HEK293 (cell line): ENCODE data around the gene TMEM145.

Experiments
- CTCF ChIA-PET: fragments of 350-600 bp; formaldehyde crosslinking; extraction: SDS; loops from one replicate; lab custom pipeline; 2021; ENCODE audit warnings: antibody characterized with exemption; lab: Yijun Ruan, JAX
- POLR2A ChIA-PET: fragments of 300-600 bp; formaldehyde crosslinking; extraction: SDS; loops from one replicate; lab custom pipeline; 2020; ENCODE audit warnings: antibody characterized with exemption, inconsistent platforms; lab: Yijun Ruan, JAX
- H3K27ac ChIP-seq: fragments of 200-500 bp; sonication (Bioruptor generic); 2 replicates; pipeline ENCODE4 v1.5.1; 2014; ENCODE audit warnings: low read depth, low read length, control low read depth, inconsistent platforms; ENCODE audit errors: extremely low read depth
- H3K36me3 ChIP-seq, 2 experiments: fragments of 200-500 bp in 1 of 2; sonication (Bioruptor generic) in 1 of 2; 1 replicate in 1 of 2; 2 replicates in 1 of 2; pipeline ENCODE4 v1.5.1; 2014 to 2017; ENCODE audit warnings: inconsistent platforms in 2 of 2, low read length in 2 of 2; ENCODE audit not compliant: control insufficient read depth in 2 of 2, insufficient read depth in 1 of 2
- H3K4me1 ChIP-seq: fragments of 200-500 bp; sonication (Bioruptor generic); 2 replicates; pipeline ENCODE4 v1.5.1; 2014; ENCODE audit warnings: mild to moderate bottlenecking, low read length, inconsistent platforms; ENCODE audit not compliant: control insufficient read depth, insufficient read depth
- H3K4me3 ChIP-seq: 2 replicates; pipeline ENCODE4 v1.5.1; 2011; ENCODE audit warnings: low read depth, mild to moderate bottlenecking, control low read depth, low read length, moderate library complexity
- H3K9me3 ChIP-seq: fragments of 200-500 bp; sonication (Bioruptor generic); 2 replicates; pipeline ENCODE4 v1.5.1; 2014; ENCODE audit warnings: low read depth, low read length, inconsistent platforms; ENCODE audit not compliant: control insufficient read depth, insufficient read depth
- BCL11A ChIP-seq: fragments of 450-650 bp; formaldehyde crosslinking; IDR thresholded peaks from 2 replicates; pipeline ENCODE4 v1.5.1; 2016; ENCODE audit warnings: low read depth, missing biosample characterization, missing genetic modification characterization
- BCL11B ChIP-seq: fragments of 450-650 bp; formaldehyde crosslinking; IDR thresholded peaks from 2 replicates; pipeline ENCODE4 v1.5.1; 2016; ENCODE audit warnings: low read depth, missing biosample characterization, missing genetic modification characterization
- GLIS1 ChIP-seq: fragments of 450-650 bp; formaldehyde crosslinking; IDR thresholded peaks from 2 replicates; pipeline ENCODE4 v1.5.1; 2016; ENCODE audit warnings: missing biosample characterization, missing genetic modification characterization
- SCRT2 ChIP-seq: fragments of 450-650 bp; formaldehyde crosslinking; IDR thresholded peaks from 2 replicates; pipeline ENCODE4 v1.5.1; 2016; ENCODE audit warnings: missing biosample characterization, missing genetic modification characterization
- TCF7L2 ChIP-seq: IDR thresholded peaks from 2 replicates; pipeline ENCODE4 v1.6.1; 2011; ENCODE audit warnings: low read depth, mild to moderate bottlenecking, inconsistent platforms, low read length, moderate library complexity, borderline replicate concordance
- ZIC2 ChIP-seq: fragments of 450-650 bp; formaldehyde crosslinking; IDR thresholded peaks from 2 replicates; pipeline ENCODE4 v1.5.1; 2016; ENCODE audit warnings: missing biosample characterization, missing genetic modification characterization
- ZNF10 ChIP-seq: fragments of 450-650 bp; formaldehyde crosslinking; IDR thresholded peaks from 2 replicates; pipeline ENCODE4 v1.5.1; 2017; ENCODE audit warnings: missing biosample characterization, missing genetic modification characterization
- ZNF169 ChIP-seq: fragments of 450-650 bp; formaldehyde crosslinking; IDR thresholded peaks from 2 replicates; pipeline ENCODE4 v1.5.1; 2016; ENCODE audit warnings: missing biosample characterization, missing genetic modification characterization
- ZNF354C ChIP-seq: fragments of 450-650 bp; formaldehyde crosslinking; IDR thresholded peaks from 2 replicates; pipeline ENCODE4 v1.5.1; 2016; ENCODE audit warnings: missing biosample characterization, missing genetic modification characterization, low read depth, borderline replicate concordance
- ZNF416 ChIP-seq: fragments of 450-650 bp; formaldehyde crosslinking; IDR thresholded peaks from 2 replicates; pipeline ENCODE4 v1.5.1; 2016; ENCODE audit warnings: missing biosample characterization, missing genetic modification characterization
- ZNF530 ChIP-seq: fragments of 450-650 bp; formaldehyde crosslinking; IDR thresholded peaks from 2 replicates; pipeline ENCODE4 v1.5.1; 2016; ENCODE audit warnings: low read depth, missing biosample characterization, missing genetic modification characterization
- ZNF558 ChIP-seq: fragments of 450-650 bp; formaldehyde crosslinking; IDR thresholded peaks from 2 replicates; pipeline ENCODE4 v1.5.1; 2016; ENCODE audit warnings: missing biosample characterization, missing genetic modification characterization
- ZNF76 ChIP-seq: fragments of 450-650 bp; formaldehyde crosslinking; IDR thresholded peaks from 2 replicates; pipeline ENCODE4; 2016; ENCODE audit warnings: low read depth, missing biosample characterization, missing genetic modification characterization, borderline replicate concordance
- ZXDB ChIP-seq: fragments of 450-650 bp; formaldehyde crosslinking; IDR thresholded peaks from 2 replicates; pipeline ENCODE4 v1.5.1; 2016; ENCODE audit warnings: missing biosample characterization, missing genetic modification characterization
- TF ChIP-seq, protein P1 (sequence below): fragments of 450-650 bp; formaldehyde crosslinking; IDR thresholded peaks from 2 replicates; pipeline ENCODE4 v1.5.1; 2016; ENCODE audit warnings: missing biosample characterization, missing genetic modification characterization, low read depth
- TF ChIP-seq, protein P2 (sequence below): fragments of 450-650 bp; formaldehyde crosslinking; IDR thresholded peaks from 2 replicates; pipeline ENCODE4 v1.5.1; 2016; ENCODE audit warnings: missing biosample characterization, missing genetic modification characterization, borderline replicate concordance
- TF ChIP-seq, protein P3 (sequence below): fragments of 450-650 bp; formaldehyde crosslinking; IDR thresholded peaks from 2 replicates; pipeline ENCODE4 v1.5.1; 2017; ENCODE audit warnings: missing biosample characterization, missing genetic modification characterization

The TMEM145 gene

DNA sequence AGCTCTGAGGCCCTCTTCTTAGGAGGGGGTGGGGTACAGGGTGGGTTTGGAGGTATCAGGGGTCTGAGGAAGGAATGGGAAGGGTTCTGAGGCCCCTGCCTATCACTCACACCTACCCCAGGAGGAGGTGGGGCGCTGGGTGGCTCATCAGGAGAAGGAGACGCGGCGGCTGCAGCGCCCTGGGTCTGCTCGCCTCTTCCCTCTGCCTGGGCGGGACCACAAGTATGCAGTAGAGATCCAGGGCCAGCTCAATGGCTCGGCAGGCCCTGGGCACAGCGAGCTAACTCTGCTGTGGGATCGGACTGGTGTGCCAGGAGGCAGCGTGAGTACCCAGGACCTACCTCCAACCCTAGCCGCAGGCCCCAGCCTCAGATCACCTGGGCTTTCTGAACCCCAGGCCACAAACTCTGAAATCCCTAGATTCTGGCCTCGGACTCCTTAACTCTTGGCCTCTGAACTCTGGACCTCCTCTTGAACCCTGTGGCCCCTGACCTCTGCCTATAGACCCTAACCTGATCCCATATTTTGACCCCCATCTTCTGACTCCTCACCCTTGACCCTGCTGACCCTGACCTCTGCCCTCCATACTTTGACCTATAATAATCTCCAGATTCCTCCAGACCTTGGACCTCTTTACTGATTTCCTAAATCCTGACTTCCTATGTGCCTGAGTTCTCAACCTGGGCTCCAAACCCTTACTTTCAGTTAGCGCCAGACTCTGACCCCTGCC is 36.4 kb downstream of the TMEM145 start:
- Histone ChIP-seq H3K36me3 (peaks cover 56 to 58% of the 10 kb centered on the region in 2 experiments), H3K9me3 (no peaks in the 10 kb centered on the region), H3K4me3 (no peak overlapping the region), H3K4me1 (no peaks in the 10 kb centered on the region), H3K27ac (0 out of 2 replicates have a peak overlapping the region, but pooled peaks have one; percentile 16)
- TF ChIP-seq BCL11A (tag by site-specific recombination) (peak; percentile 98), ZNF354C (no peak), BCL11B (peak; percentile 99), ZNF10 (peak; percentile 80)
- ChIA-PET CTCF (interaction anchor here (0.8 kb wide), 1 partner anchor 180 kb away, joined by 3 read pairs; no protein-coding TSS in a partner anchor), POLR2A (interaction anchor here (0.6 kb wide), 1 partner anchor 30 kb away, joined by 4 read pairs; no protein-coding TSS in a partner anchor)

DNA sequence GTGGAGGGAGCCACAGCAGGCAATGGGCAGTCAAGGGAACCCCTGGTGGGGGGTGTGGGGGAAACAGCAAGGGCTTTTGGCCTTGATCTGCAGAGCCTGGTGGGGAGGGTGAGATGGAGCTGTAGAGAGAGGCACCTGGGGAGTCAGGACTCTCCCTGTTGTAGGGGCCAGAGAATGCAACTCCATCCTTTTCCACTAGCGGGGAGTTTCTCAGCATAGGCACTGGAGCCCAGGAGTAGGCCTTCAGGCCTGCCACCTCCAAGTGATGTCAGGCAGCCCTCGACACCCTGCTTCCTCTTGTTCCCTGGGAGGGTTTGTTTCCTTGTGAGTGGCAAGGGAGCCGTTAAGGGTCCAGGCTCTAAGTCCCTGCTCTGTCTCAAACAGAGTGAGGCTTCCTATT is 37.3 kb downstream of the TMEM145 start:
- no peak overlapping the region for H3K4me3 ChIP-seq
- no peaks in the 10 kb centered on the region for H3K4me1 ChIP-seq
- POLR2A ChIA-PET: interaction anchor here (0.6 kb wide), 1 partner anchor 15 kb away, joined by 3 read pairs; no protein-coding TSS in a partner anchor
- TF ChIP-seq ZIC2 (tag by site-specific recombination) (peak; percentile 58), ZNF416 (no peak), ZNF530 (tag by site-specific recombination) (no peak), ZXDB (tag by site-specific recombination) (no peak), GLIS1 (peak; percentile 16; the same call in 1 of the 2 replicates), ZNF169 (tag by site-specific recombination) (no peak), ZNF76 (tag by site-specific recombination) (no peak), TCF7L2 (no peak), ZNF558 (tag by site-specific recombination) (no peak), SCRT2 (no peak)
- TF ChIP-seq, protein P1, sequence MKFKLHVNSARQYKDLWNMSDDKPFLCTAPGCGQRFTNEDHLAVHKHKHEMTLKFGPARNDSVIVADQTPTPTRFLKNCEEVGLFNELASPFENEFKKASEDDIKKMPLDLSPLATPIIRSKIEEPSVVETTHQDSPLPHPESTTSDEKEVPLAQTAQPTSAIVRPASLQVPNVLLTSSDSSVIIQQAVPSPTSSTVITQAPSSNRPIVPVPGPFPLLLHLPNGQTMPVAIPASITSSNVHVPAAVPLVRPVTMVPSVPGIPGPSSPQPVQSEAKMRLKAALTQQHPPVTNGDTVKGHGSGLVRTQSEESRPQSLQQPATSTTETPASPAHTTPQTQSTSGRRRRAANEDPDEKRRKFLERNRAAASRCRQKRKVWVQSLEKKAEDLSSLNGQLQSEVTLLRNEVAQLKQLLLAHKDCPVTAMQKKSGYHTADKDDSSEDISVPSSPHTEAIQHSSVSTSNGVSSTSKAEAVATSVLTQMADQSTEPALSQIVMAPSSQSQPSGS: no peak
- TF ChIP-seq, protein P2, sequence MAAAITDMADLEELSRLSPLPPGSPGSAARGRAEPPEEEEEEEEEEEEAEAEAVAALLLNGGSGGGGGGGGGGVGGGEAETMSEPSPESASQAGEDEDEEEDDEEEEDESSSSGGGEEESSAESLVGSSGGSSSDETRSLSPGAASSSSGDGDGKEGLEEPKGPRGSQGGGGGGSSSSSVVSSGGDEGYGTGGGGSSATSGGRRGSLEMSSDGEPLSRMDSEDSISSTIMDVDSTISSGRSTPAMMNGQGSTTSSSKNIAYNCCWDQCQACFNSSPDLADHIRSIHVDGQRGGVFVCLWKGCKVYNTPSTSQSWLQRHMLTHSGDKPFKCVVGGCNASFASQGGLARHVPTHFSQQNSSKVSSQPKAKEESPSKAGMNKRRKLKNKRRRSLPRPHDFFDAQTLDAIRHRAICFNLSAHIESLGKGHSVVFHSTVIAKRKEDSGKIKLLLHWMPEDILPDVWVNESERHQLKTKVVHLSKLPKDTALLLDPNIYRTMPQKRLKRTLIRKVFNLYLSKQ (tag by site-specific recombination): no peak
- TF ChIP-seq, protein P3, sequence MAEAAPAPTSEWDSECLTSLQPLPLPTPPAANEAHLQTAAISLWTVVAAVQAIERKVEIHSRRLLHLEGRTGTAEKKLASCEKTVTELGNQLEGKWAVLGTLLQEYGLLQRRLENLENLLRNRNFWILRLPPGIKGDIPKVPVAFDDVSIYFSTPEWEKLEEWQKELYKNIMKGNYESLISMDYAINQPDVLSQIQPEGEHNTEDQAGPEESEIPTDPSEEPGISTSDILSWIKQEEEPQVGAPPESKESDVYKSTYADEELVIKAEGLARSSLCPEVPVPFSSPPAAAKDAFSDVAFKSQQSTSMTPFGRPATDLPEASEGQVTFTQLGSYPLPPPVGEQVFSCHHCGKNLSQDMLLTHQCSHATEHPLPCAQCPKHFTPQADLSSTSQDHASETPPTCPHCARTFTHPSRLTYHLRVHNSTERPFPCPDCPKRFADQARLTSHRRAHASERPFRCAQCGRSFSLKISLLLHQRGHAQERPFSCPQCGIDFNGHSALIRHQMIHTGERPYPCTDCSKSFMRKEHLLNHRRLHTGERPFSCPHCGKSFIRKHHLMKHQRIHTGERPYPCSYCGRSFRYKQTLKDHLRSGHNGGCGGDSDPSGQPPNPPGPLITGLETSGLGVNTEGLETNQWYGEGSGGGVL (tag by site-specific recombination): no peak
- H3K36me3 ChIP-seq: peaks cover 56 to 58% of the 10 kb centered on the region in 2 experiments
- CTCF ChIA-PET: interaction anchor here (1.2 kb wide), 1 partner anchor 54 kb away, joined by 3 read pairs; no protein-coding TSS in a partner anchor
- H3K27ac ChIP-seq: 0 out of 2 replicates have a peak overlapping the region, but pooled peaks have one; percentile 16
- H3K9me3 ChIP-seq: no peaks in the 10 kb centered on the region
